Heart left ventricle (tissue), 13 donors: ENCODE results near the gene CRIP2.

Experiments
- CTCF ChIP-seq, 12 donors: fragments of 200-600 bp; sonication (generic) in 4 of 12; IDR thresholded peaks; one replicate each; pipeline versions ENCODE4 v1.5.0 to v1.8.0; 2018 to 2022; ENCODE audit warnings: antibody characterized with exemption in 12 of 12, mild to moderate bottlenecking in 5 of 12
- POLR2A ChIP-seq, 2 donors: fragments of 450-650 bp; IDR thresholded peaks; one replicate each; pipeline ENCODE4 v1.6.1; 2017; ENCODE audit warnings: antibody characterized with exemption in 2 of 2, mild to moderate bottlenecking in 2 of 2, moderate library complexity in 2 of 2
- donor health status: ischemic (EF 13 %, LVEDD 7.1; RV severe dilation, severe dysfunction).
- donor health status: DM: no; HTN: yes; CAD: no.
- donor health status: DM: no; HTN: no; CAD: no.
- donor health status: ischemic (EF 25% LVEDD 6.9; RV normal size, moderate dysfunction).
- donor health status: ischemic (EF 25% LVEDD 5.7; RV mildly dilated, moderate dysfunction).
- donor health status: ischemic (EF 35%, LVEDD 5.7; RV mildly dilated, moderate dysfunction).
- donor health status: nonischemic (EF 11% LVEDD 7.7; RV severe dilation, severe dysfunction).
- donor health status: DM: yes; HTN: yes; CAD: no.
- donor health status: PGD.
- donor health status: ischemic (EF 29% LVEDD 5.4; RV normal size, mild dysfunction).
- donor health status: nonischemic (EF 23%, LVEDD 6.1; RV moderate dilation, normal function).

- TF ChIP-seq CTCF (IDR thresholded peaks at IDR 0.05) (no peak), POLR2A (IDR thresholded peaks at IDR 0.05) (no peak)
Observed at GRCh38 chr14:105471823-105472485, 2.7 kb upstream of the CRIP2 start.
